ENCODE data around the gene SLC4A4. TPM values are rescaled to one million over a fixed set of nuclear protein-coding genes. Genes with fewer than 3 reads are reported as not detected.

Gene SLC4A4
- total RNA-seq, 1 donor from 2014 or later, result 281 TPM

DNA sequence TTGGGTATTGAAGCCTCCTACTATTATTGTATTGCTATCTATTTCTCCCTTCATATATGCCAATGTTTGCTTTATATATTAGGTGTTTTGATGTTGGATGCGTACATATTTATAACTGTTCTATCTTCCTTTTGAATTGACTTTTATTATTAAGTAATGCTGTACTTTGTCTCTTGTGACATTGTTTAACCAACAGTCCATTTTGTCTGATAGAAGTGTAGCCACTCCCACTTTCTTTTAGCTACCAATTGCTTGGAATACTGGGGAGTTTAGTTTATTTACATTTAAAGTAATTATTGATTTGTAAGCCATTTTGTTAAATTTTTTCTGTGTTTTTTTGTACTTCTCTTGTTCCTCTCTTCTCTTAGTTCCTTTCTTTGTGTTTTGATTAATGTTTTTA, 249.2 kb downstream of the SLC4A4 start:
- Mint-ChIP-seq H3K27me3 (no peaks in the 10 kb centered on the region), H3K9me3 (ENCODE audit: low read depth) (peaks cover 30% of the 10 kb centered on the region), H3K36me3 (ENCODE audit: insufficient read depth) (peaks cover 20% of the 10 kb centered on the region), H3K27ac (no peak overlapping the region), H3K4me1 (ENCODE audit: low read depth) (peaks cover 37% of the 10 kb centered on the region), H3K4me3 (ENCODE audit: low read depth) (no peak overlapping the region)
- DNase-seq (ENCODE audit: low spot score, unreplicated experiment), result no peak
- TF ChIP-seq, protein P1, sequence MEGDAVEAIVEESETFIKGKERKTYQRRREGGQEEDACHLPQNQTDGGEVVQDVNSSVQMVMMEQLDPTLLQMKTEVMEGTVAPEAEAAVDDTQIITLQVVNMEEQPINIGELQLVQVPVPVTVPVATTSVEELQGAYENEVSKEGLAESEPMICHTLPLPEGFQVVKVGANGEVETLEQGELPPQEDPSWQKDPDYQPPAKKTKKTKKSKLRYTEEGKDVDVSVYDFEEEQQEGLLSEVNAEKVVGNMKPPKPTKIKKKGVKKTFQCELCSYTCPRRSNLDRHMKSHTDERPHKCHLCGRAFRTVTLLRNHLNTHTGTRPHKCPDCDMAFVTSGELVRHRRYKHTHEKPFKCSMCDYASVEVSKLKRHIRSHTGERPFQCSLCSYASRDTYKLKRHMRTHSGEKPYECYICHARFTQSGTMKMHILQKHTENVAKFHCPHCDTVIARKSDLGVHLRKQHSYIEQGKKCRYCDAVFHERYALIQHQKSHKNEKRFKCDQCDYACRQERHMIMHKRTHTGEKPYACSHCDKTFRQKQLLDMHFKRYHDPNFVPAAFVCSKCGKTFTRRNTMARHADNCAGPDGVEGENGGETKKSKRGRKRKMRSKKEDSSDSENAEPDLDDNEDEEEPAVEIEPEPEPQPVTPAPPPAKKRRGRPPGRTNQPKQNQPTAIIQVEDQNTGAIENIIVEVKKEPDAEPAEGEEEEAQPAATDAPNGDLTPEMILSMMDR (IDR thresholded peaks at IDR 0.05; ENCODE audit: unreplicated experiment), result no peak

DNA sequence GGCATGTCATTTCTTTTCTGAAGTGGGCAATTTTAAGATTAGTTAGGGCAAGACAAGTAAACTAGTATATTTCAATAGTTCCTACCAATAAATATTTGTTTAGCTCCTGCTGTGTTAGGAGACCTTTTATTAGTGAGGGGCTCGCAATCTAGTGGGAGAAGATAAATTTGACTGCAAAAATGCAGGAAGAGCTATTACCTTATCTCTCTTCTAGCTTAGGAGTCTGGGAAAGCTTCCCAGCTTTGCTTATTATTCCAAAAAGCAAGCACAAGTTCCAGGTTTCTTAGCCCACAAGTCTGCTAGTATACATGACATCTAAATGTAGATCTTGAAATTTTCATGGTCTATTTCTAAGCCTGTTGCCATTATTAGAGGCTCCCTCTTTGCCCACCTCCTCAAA, 254.0 kb downstream of the SLC4A4 start:
- no peak overlapping the region for H3K4me3 Mint-ChIP-seq (ENCODE audit: low read depth)
- TF ChIP-seq, protein P1 (IDR thresholded peaks at IDR 0.05; ENCODE audit: unreplicated experiment), result no peak
- no peak for DNase-seq (ENCODE audit: low spot score, unreplicated experiment)
- peaks cover 14% of the 10 kb centered on the region for H3K36me3 Mint-ChIP-seq (ENCODE audit: insufficient read depth)
- H3K27ac Mint-ChIP-seq, result peak overlapping the region; percentile 85
- no peaks in the 10 kb centered on the region for H3K27me3 Mint-ChIP-seq
- peaks cover 36% of the 10 kb centered on the region for H3K4me1 Mint-ChIP-seq (ENCODE audit: low read depth)
- H3K9me3 Mint-ChIP-seq (ENCODE audit: low read depth), result peaks cover 27% of the 10 kb centered on the region

DNA sequence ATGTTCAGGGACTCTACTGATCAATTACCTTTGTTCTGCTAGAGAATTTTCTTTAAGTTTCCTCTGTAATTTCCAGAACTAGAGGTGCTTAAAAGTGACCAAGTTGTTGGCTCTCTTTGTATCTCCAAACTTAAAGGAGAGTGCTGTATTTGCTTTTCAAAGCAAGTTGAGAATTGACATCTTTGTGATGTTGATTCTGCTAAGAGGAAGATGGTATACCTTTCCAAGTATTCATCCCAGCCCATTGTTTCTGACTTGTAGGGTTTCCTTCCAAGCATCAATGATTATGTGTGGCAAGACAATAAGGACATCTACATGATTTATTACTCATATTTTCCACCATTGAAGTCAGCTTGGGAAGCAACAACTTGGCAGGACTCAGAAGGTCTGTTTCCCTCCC, 254.5 kb downstream of the SLC4A4 start:
- H3K9me3 Mint-ChIP-seq (ENCODE audit: low read depth), result peaks cover 25% of the 10 kb centered on the region
- DNase-seq (ENCODE audit: low spot score, unreplicated experiment), result no peak
- peaks cover 17% of the 10 kb centered on the region for H3K36me3 Mint-ChIP-seq (ENCODE audit: insufficient read depth)
- TF ChIP-seq, protein P1 (IDR thresholded peaks at IDR 0.05; ENCODE audit: unreplicated experiment), result no peak
- H3K4me3 Mint-ChIP-seq (ENCODE audit: low read depth), result no peak overlapping the region
- H3K27me3 Mint-ChIP-seq, result no peaks in the 10 kb centered on the region
- H3K4me1 Mint-ChIP-seq (ENCODE audit: low read depth), result peaks cover 39% of the 10 kb centered on the region
- H3K27ac Mint-ChIP-seq, result peak overlapping the region; percentile 85

DNA sequence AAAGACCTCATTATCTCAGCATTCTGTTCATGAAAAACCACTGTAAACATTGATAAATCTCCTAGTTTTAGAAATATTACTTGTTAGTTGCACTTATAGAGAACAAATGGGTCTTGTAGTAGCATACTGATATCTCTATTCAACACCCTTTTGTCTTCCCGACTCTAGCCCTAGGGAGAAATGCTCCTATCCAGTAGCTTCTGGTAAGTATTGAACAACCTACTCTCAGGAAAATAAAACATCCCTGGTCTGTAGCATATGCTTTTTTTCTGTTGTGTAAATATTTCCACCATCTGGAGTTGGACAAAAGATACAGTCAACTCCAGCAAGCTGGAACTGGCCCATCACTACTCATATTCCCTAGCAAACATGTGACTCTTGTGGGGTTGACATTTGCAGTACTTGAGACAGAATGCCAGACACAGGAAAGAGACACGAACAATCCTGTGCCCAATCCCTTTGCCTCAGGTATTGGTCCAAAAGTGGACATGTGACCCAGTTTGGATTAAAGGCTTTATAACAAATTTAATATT, 256.8 kb downstream of the SLC4A4 start:
- H3K36me3 Mint-ChIP-seq (ENCODE audit: insufficient read depth), result peaks cover 10% of the 10 kb centered on the region
- H3K27ac Mint-ChIP-seq, result peak overlapping the region; percentile 23
- DNase-seq (ENCODE audit: low spot score, unreplicated experiment), result no peak
- H3K4me1 Mint-ChIP-seq (ENCODE audit: low read depth), result peaks cover 55% of the 10 kb centered on the region
- no peak overlapping the region for H3K4me3 Mint-ChIP-seq (ENCODE audit: low read depth)
- peaks cover 12% of the 10 kb centered on the region for H3K9me3 Mint-ChIP-seq (ENCODE audit: low read depth)
- TF ChIP-seq, protein P1 (IDR thresholded peaks at IDR 0.05; ENCODE audit: unreplicated experiment), result no peak
- no peaks in the 10 kb centered on the region for H3K27me3 Mint-ChIP-seq

DNA sequence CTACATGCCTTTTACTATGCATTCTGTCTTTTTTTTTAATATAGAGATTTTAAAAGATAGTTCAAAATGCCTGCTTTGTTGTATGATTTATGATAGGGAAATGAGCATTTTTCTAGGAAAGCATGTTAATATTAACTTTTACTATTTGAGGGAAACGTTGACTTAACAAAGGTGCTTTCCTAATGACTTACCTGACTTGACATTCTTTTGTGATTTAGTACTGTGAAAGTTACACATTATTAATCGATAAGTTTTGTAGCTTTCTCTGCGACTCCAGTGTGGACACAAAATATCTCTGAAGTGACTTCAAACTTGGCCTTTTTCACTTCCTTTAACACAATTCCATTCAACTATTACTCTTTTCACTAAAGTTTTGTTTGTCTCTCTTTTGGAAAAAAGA, 260.8 kb downstream of the SLC4A4 start:
- TF ChIP-seq, protein P1 (IDR thresholded peaks at IDR 0.05; ENCODE audit: unreplicated experiment), result no peak
- peak overlapping the region; percentile 91 for H3K27ac Mint-ChIP-seq
- peaks cover 6% of the 10 kb centered on the region for H3K9me3 Mint-ChIP-seq (ENCODE audit: low read depth)
- no peak for DNase-seq (ENCODE audit: low spot score, unreplicated experiment)
- H3K27me3 Mint-ChIP-seq, result no peaks in the 10 kb centered on the region
- H3K4me1 Mint-ChIP-seq (ENCODE audit: low read depth), result peaks cover 41% of the 10 kb centered on the region
- H3K36me3 Mint-ChIP-seq (ENCODE audit: insufficient read depth), result peaks cover 11% of the 10 kb centered on the region
- no peak overlapping the region for H3K4me3 Mint-ChIP-seq (ENCODE audit: low read depth)

Data from progenitor cell of endocrine pancreas (in vitro differentiated cells).